ENCODE data around the gene IDI1.

The IDI1 gene

GRCh38 chr10:1009071-1009494, 39.8 kb downstream of the IDI1 start:
- no peaks in the 10 kb centered on the region for H3K27me3 ChIP-seq (ENCODE audit: low read depth, low read length)
- H3K4me1 ChIP-seq (ENCODE audit: control insufficient read depth in 1 of 2, insufficient read depth in 2 of 2, low read length in 2 of 2): no peaks in the 10 kb centered on the region
- no peaks in the 10 kb centered on the region for H3K9me3 ChIP-seq (ENCODE audit: control insufficient read depth in 1 of 2, low read length in 2 of 2)
- H3K27ac ChIP-seq (ENCODE audit: low read length): no peak overlapping the region
- H3K36me3 ChIP-seq (ENCODE audit: control insufficient read depth in 1 of 2, insufficient read depth in 2 of 2, low read length in 2 of 2): peaks cover 80 to 95% of the 10 kb centered on the region in 2 donors
- H3K4me3 ChIP-seq (ENCODE audit: low read depth in 1 of 2, low read length in 2 of 2): no peak overlapping the region

GRCh38 chr10:1007583-1007982, 41.3 kb downstream of the IDI1 start:
- H3K27me3 ChIP-seq (ENCODE audit: low read depth, low read length): no peaks in the 10 kb centered on the region
- H3K27ac ChIP-seq (ENCODE audit: low read length): no peak overlapping the region
- no peaks in the 10 kb centered on the region for H3K4me1 ChIP-seq (ENCODE audit: control insufficient read depth in 1 of 2, insufficient read depth in 2 of 2, low read length in 2 of 2)
- H3K36me3 ChIP-seq (ENCODE audit: control insufficient read depth in 1 of 2, insufficient read depth in 2 of 2, low read length in 2 of 2): peaks cover 89 to 100% of the 10 kb centered on the region in 2 donors
- H3K9me3 ChIP-seq (ENCODE audit: control insufficient read depth in 1 of 2, low read length in 2 of 2): peaks cover 0 to 4% of the 10 kb centered on the region in 2 donors
- H3K4me3 ChIP-seq (ENCODE audit: low read depth in 1 of 2, low read length in 2 of 2): no peak overlapping the region

- H3K36me3 ChIP-seq (ENCODE audit: control insufficient read depth in 1 of 2, insufficient read depth in 2 of 2, low read length in 2 of 2): peaks cover 86 to 100% of the 10 kb centered on the region in 2 donors
- no peak overlapping the region for H3K4me3 ChIP-seq (ENCODE audit: low read depth in 1 of 2, low read length in 2 of 2)
- no peaks in the 10 kb centered on the region for H3K4me1 ChIP-seq (ENCODE audit: control insufficient read depth in 1 of 2, insufficient read depth in 2 of 2, low read length in 2 of 2)
- H3K27ac ChIP-seq (ENCODE audit: low read length): no peak overlapping the region
- no peaks in the 10 kb centered on the region for H3K27me3 ChIP-seq (ENCODE audit: low read depth, low read length)
- H3K9me3 ChIP-seq (ENCODE audit: control insufficient read depth in 1 of 2, low read length in 2 of 2): peaks cover 4 to 8% of the 10 kb centered on the region in 2 donors
These were observed 42.3 kb downstream of the IDI1 start for GRCh38 chr10:1006573-1006972.

- Histone ChIP-seq H3K4me1 (ENCODE audit: control insufficient read depth in 1 of 2, insufficient read depth in 2 of 2, low read length in 2 of 2) (no peaks in the 10 kb centered on the region), H3K9me3 (ENCODE audit: control insufficient read depth in 1 of 2, low read length in 2 of 2) (peaks cover 4 to 8% of the 10 kb centered on the region in 2 donors), H3K4me3 (ENCODE audit: low read depth in 1 of 2, low read length in 2 of 2) (no peak overlapping the region), H3K27ac (ENCODE audit: low read length) (no peak overlapping the region), H3K36me3 (ENCODE audit: control insufficient read depth in 1 of 2, insufficient read depth in 2 of 2, low read length in 2 of 2) (peaks cover 73 to 96% of the 10 kb centered on the region in 2 donors), H3K27me3 (ENCODE audit: low read depth, low read length) (no peaks in the 10 kb centered on the region)
These were observed 44.8 kb downstream of the IDI1 start for GRCh38 chr10:1003884-1004670.

- H3K9me3 ChIP-seq (ENCODE audit: control insufficient read depth in 1 of 2, low read length in 2 of 2): peaks cover 4 to 8% of the 10 kb centered on the region in 2 donors
- no peak overlapping the region for H3K4me3 ChIP-seq (ENCODE audit: low read depth in 1 of 2, low read length in 2 of 2)
- H3K27ac ChIP-seq (ENCODE audit: low read length): no peak overlapping the region
- no peaks in the 10 kb centered on the region for H3K27me3 ChIP-seq (ENCODE audit: low read depth, low read length)
- peaks cover 71 to 95% of the 10 kb centered on the region in 2 donors for H3K36me3 ChIP-seq (ENCODE audit: control insufficient read depth in 1 of 2, insufficient read depth in 2 of 2, low read length in 2 of 2)
- H3K4me1 ChIP-seq (ENCODE audit: control insufficient read depth in 1 of 2, insufficient read depth in 2 of 2, low read length in 2 of 2): no peaks in the 10 kb centered on the region
These were observed 46.4 kb downstream of the IDI1 start for GRCh38 chr10:1002425-1003006.

GRCh38 chr10:997266-998022, 51.5 kb downstream of the IDI1 start:
- Histone ChIP-seq H3K4me1 (ENCODE audit: control insufficient read depth in 1 of 2, insufficient read depth in 2 of 2, low read length in 2 of 2) (no peaks in the 10 kb centered on the region), H3K27me3 (ENCODE audit: low read depth, low read length) (no peaks in the 10 kb centered on the region), H3K9me3 (ENCODE audit: control insufficient read depth in 1 of 2, low read length in 2 of 2) (peaks cover 3% of the 10 kb centered on the region in 2 donors), H3K36me3 (ENCODE audit: control insufficient read depth in 1 of 2, insufficient read depth in 2 of 2, low read length in 2 of 2) (peaks cover 61 to 87% of the 10 kb centered on the region in 2 donors), H3K4me3 (ENCODE audit: low read depth in 1 of 2, low read length in 2 of 2) (no peak overlapping the region), H3K27ac (ENCODE audit: low read length) (no peak overlapping the region)

GRCh38 chr10:996031-996430, 52.9 kb downstream of the IDI1 start:
- no peaks in the 10 kb centered on the region for H3K9me3 ChIP-seq (ENCODE audit: control insufficient read depth in 1 of 2, low read length in 2 of 2)

GRCh38 chr10:995559-995926, 53.4 kb downstream of the IDI1 start:
- H3K27ac ChIP-seq (ENCODE audit: low read length): no peak overlapping the region
- peaks cover 48 to 68% of the 10 kb centered on the region in 2 donors for H3K36me3 ChIP-seq (ENCODE audit: control insufficient read depth in 1 of 2, insufficient read depth in 2 of 2, low read length in 2 of 2)
- H3K4me3 ChIP-seq (ENCODE audit: low read depth in 1 of 2, low read length in 2 of 2): no peak overlapping the region
- peaks cover 0 to 6% of the 10 kb centered on the region in 2 donors for H3K4me1 ChIP-seq (ENCODE audit: control insufficient read depth in 1 of 2, insufficient read depth in 2 of 2, low read length in 2 of 2)
- H3K9me3 ChIP-seq (ENCODE audit: control insufficient read depth in 1 of 2, low read length in 2 of 2): no peaks in the 10 kb centered on the region
- no peaks in the 10 kb centered on the region for H3K27me3 ChIP-seq (ENCODE audit: low read depth, low read length)

More at GRCh38 chr10:996031-996430, 52.9 kb downstream of the IDI1 start:
- no peaks in the 10 kb centered on the region for H3K27me3 ChIP-seq (ENCODE audit: low read depth, low read length)
- peaks cover 52 to 73% of the 10 kb centered on the region in 2 donors for H3K36me3 ChIP-seq (ENCODE audit: control insufficient read depth in 1 of 2, insufficient read depth in 2 of 2, low read length in 2 of 2)
- no peak overlapping the region for H3K27ac ChIP-seq (ENCODE audit: low read length)
- peaks cover 0 to 1% of the 10 kb centered on the region in 2 donors for H3K4me1 ChIP-seq (ENCODE audit: control insufficient read depth in 1 of 2, insufficient read depth in 2 of 2, low read length in 2 of 2)
- no peak overlapping the region for H3K4me3 ChIP-seq (ENCODE audit: low read depth in 1 of 2, low read length in 2 of 2)

GRCh38 chr10:994836-995558, 53.9 kb downstream of the IDI1 start:
- H3K4me3 ChIP-seq (ENCODE audit: low read depth in 1 of 2, low read length in 2 of 2): no peak overlapping the region
- peaks cover 46 to 67% of the 10 kb centered on the region in 2 donors for H3K36me3 ChIP-seq (ENCODE audit: control insufficient read depth in 1 of 2, insufficient read depth in 2 of 2, low read length in 2 of 2)
- H3K27ac ChIP-seq (ENCODE audit: low read length): no peak overlapping the region
- H3K27me3 ChIP-seq (ENCODE audit: low read depth, low read length): no peaks in the 10 kb centered on the region
- no peaks in the 10 kb centered on the region for H3K9me3 ChIP-seq (ENCODE audit: control insufficient read depth in 1 of 2, low read length in 2 of 2)
- peaks cover 0 to 12% of the 10 kb centered on the region in 2 donors for H3K4me1 ChIP-seq (ENCODE audit: control insufficient read depth in 1 of 2, insufficient read depth in 2 of 2, low read length in 2 of 2)

- Histone ChIP-seq H3K36me3 (ENCODE audit: control insufficient read depth in 1 of 2, insufficient read depth in 2 of 2, low read length in 2 of 2) (peaks cover 38 to 51% of the 10 kb centered on the region in 2 donors), H3K4me3 (ENCODE audit: low read depth in 1 of 2, low read length in 2 of 2) (no peak overlapping the region), H3K27me3 (ENCODE audit: low read depth, low read length) (no peaks in the 10 kb centered on the region), H3K9me3 (ENCODE audit: control insufficient read depth in 1 of 2, low read length in 2 of 2) (no peaks in the 10 kb centered on the region), H3K4me1 (ENCODE audit: control insufficient read depth in 1 of 2, insufficient read depth in 2 of 2, low read length in 2 of 2) (peaks cover 4 to 24% of the 10 kb centered on the region in 2 donors), H3K27ac (ENCODE audit: low read length) (no peak overlapping the region)
These were observed 56.0 kb downstream of the IDI1 start for GRCh38 chr10:992871-993270.

GRCh38 chr10:992467-992866, 56.5 kb downstream of the IDI1 start:
- H3K4me3 ChIP-seq (ENCODE audit: low read depth in 1 of 2, low read length in 2 of 2): no peak overlapping the region
- no peaks in the 10 kb centered on the region for H3K9me3 ChIP-seq (ENCODE audit: control insufficient read depth in 1 of 2, low read length in 2 of 2)
- peaks cover 35 to 48% of the 10 kb centered on the region in 2 donors for H3K36me3 ChIP-seq (ENCODE audit: control insufficient read depth in 1 of 2, insufficient read depth in 2 of 2, low read length in 2 of 2)
- no peaks in the 10 kb centered on the region for H3K27me3 ChIP-seq (ENCODE audit: low read depth, low read length)
- H3K27ac ChIP-seq (ENCODE audit: low read length): no peak overlapping the region
- peaks cover 5 to 24% of the 10 kb centered on the region in 2 donors for H3K4me1 ChIP-seq (ENCODE audit: control insufficient read depth in 1 of 2, insufficient read depth in 2 of 2, low read length in 2 of 2)
